ENCODE results near the gene AHI1.
"Not testable (repeated sequence)": the region's sequence is repeated elsewhere in the genome, so short reads cannot be mapped to it uniquely, and the experiment has no call there.

Gene AHI1

DNA sequence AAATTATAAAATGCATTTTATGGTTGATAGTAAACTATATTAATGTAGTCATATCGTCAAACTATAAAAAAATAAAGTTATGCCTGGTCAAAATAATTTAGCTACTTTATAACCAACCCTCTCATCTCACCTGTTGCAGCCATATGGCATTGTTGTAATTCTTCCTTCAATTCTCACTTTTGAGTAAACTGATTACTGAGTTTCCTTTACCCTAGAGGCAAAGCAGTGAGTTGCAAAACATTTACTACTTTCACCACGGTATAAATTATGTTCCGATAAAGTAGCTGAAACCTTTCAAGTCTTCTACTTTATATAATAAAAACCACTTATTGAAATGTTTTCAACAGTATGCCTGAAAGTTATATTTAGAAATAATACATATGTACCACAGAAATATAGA lies 113.8 kb downstream of the AHI1 start:
- DNase-seq, result no peak

DNA sequence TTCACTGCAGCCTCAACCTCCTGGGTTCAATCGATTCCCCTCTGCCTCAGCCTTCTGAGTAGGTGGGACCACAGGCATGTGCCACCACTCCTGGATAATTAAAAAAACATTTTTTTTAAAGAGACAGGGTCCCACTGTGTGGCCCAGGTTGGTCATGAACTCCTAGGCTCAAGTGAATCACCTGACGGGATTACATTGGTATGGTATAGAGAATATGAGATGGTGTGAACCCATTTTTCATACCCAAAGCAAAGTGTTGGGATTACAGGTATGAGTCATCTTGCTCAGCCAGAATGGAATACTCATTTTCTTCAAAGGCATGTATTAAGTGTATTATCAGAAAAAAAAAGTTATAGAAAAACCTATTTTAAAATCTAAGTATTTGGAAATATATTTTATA lies 114.2 kb downstream of the AHI1 start:
- no peak for DNase-seq

DNA sequence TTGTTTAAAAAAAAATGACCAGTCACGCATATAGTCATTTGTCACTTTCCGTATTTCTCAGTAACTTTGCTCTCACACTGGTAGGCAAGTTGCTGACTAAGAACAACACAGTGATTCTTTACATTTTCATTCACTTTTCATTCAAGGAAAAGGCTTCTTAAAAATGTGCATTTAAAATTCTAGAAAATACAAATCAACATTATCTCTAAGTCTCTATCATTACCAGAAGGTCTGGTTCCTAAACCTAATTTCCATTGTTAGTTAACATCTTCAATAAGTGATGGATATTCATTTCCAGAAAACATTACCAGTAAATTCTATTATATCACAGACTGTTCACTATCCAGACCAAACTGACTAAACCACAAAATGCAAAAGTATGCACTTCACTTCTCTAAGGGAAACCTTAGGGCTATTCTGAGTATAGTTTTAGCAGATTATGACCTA lies 115.3 kb downstream of the AHI1 start:
- DNase-seq, result no peak

DNA sequence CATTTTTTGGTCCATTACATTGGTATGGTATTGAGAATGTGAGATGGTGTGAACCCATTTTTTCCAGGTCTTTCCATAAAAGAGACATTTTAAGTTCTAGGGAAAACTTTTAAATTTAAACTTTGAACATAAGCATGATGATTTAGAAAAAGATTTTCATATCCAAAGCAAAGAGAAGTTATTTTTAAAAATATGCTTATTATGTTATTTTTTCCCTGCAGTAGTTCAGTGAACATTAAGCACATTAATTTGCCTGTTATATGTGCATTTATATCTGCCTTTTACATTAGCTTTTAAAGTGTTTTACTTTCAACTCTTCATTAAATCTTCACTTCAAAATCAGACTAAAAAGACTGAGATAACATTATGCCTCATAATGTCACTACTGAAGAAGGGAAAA lies 116.7 kb downstream of the AHI1 start:
- DNase-seq, result no peak

DNA sequence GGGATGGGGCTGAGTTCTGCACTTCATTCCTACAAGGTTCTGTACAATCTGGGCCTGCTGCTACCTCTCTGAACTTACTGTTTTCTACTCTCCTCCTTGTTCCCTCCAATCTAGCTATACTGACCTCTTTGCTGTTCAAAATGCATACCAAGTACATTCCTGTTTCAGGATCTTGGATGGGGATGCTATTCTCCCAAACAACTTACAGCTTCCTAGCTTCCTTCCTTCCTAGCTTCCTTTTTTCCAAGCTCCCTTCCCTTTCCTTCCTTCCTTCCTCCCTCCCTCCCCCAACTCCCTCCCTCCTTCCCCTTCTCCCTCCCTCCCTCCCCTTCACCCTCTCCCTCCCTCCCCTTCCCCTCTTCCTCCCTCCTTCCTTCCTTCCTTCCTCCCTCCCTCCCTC lies 117.9 kb downstream of the AHI1 start:
- DNase-seq, result no peak

DNA sequence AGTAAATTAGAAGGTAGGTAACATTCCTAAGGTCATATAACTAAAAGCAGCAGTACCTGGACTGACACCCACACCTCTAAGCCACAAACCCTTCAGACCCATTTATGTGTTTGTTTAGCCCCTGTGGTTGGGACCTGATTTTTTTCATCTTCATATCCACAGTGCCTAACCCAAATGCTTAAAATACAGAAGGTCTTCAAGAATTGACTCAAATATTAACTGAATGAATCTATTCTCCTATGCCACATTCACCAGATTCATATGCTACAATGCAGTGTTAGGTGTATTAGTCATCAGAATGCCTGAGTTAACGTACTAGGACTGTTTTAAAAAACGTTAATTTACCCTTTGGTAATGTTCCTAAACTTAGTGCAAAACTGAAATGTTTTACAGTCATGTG lies 124.8 kb downstream of the AHI1 start:
- DNase-seq, result no peak

DNA sequence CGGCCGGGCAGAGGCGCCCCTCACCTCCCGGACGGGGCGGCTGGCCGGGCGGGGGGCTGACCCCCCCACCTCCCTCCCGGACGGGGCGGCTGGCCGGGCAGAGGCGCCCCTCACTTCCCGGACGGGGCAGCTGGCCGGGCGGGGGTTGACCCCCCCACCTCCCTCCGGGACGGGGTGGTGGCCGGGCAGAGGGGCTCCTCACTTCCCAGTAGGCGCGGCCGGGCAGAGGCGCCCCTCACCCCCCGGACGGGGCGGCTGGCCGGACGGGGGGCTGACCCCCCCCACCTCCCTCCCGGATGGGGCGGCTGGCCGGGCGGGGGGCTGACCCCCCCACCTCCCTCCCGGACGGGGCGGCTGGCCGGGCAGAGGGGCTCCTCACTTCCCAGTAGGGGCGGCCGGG lies 133.9 kb downstream of the AHI1 start:
- not testable (repeated sequence) for DNase-seq

DNA sequence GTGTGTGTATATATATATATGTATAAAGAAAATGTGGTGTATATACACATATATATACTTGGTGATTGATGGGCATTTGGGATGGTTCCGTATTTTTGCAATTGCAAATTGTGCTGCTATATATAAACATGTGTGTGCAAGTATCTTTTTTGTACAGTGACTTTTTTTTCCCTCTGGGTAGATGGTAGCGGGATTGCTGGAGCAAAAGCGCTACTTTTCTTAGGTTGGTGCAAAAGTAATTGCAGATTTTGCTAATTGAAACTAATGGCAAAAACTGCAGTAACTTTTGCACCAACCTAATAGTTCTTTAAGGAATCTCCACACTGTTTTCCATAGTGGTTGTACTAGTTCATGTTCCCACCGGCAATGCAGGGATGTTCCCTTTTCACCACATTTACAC lies 135.4 kb downstream of the AHI1 start:
- DNase-seq, result no peak

DNA sequence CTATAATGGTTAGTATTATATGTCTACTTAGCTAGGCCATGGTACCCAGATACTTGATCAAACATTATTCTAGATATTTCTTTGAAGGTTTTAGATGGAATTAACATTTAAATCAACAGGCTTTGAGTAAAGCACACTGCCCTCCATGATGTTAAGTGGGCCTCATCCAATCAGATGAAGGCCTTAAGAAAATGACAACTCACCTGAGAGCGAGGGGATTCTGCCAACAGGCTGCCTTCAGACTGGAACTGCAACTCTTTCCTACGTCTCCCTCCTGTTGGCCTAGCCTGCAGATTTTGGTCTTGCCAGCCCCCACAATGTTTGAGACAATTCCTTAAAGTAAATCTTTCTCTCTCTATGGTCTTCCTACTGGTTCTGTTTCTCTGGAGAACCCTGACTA lies 137.3 kb downstream of the AHI1 start:
- no peak for DNase-seq

DNA sequence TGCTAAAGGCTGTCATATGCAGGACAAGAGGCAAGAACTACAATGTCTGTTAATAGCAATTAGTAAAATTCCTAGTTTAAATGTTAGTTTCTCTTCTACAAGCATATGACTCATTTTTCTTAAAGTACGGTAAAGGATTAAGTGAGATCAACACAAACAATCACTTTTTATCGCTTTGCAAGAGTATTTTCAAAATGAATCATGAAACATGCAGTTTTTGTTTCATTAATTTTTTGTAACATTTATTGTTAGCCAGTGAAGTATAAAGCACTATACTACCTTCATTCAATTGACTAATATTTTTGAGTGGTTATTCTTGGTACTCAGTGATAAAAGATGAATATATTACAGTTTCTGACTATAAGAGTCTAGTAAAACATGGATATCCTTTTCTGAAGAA lies 138.6 kb downstream of the AHI1 start:
- DNase-seq, result no peak

DNA sequence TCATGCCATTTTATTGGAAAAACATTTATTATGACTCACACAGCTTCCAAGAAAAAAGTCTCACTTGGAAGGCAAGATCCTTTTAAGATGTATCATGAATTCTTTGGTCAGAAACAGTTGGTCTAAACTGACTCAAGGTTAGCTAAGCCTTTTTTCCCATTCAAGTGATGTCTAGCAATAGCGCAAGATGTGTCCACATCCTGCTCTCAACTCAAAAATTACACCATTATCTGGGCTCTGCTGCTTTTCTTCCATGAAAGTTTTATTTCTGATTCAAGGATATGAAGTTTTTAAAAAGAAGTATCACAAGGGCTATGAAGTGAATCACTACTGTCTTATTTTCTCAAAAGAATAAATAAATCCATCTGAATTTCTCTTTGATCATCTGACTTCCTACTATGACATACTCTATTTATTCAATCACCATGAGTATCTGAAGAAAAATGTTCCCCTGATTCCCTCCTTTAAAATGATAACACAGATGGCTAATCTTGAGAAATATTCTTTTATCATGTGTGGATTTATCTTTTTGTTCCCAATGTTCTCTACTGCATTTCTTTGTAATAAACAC lies 139.2 kb downstream of the AHI1 start:
- DNase-seq, result no peak

DNA sequence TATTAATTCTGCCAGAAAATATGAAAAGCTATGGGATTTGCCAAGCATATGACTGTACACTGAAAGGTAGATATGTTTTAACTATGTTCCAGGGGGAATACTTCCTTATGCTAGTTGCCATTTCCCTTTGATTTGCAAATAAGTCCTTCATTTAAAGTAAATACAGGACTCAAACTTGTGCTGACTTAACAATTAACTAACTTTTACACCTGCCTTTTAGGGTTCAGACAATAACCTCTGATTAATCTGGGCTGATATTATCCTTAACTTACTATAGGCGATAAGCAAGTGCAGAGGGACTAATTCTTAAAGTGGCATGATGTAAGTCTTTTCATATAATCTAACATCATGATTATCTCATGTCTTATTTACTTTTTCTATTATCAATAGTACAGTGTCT lies 143.1 kb downstream of the AHI1 start:
- no peak for DNase-seq

DNA sequence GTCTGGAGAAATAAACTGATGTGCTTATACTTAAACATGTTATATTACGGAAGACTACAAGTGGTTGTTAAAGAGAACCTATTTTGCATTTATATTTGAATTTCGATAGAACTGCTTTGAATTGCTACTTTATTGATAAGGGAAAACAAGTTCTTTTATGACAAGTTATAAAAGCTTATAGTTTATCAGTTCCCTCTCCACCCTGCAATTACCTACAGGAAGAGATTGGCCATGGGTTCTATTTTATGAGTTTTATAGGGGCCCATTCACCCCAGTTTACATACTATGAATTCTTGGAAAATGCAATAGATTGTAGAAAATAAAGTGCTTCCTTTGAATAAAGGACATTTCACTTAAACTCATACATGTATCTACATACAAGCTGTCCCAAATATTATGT lies 144.4 kb downstream of the AHI1 start:
- no peak for DNase-seq

DNA sequence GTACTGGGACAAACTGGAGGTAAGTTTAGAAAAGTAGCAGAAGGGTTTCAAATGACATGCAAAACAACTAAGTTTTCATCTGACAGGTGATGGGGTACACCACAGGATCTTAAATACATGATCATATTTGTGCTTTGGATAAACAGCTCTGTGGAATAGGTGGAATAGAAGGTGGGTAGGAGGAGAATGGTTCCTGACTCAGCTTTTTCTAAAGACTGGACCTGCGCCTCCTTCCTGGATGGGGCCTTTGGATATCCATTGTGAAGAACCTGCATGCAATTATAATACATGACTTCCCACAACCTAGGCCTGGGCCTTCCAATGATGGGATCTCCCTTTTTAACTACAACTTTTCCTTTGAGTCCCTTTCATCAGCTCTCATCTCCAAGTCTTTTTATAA lies 145.9 kb downstream of the AHI1 start:
- DNase-seq, result no peak

DNA sequence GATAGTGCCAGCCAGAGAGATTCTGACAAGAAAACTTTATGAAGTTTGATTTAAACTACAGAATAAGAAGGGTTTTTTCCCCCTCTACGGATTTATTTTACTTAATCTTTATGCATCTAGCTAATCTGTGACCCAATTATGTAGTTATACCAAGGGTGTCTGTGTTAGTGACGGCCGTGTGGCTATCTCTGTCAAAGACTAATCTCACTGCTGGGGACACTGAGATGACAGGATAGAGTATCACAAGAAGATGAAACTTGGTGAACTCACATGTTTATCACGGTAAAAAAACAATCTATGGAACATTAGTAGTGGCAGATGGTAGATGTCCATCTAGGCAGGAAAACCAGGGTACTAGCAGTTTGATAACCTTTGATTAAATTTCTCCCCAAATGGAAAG lies 149.7 kb downstream of the AHI1 start:
- DNase-seq, result no peak

DNA sequence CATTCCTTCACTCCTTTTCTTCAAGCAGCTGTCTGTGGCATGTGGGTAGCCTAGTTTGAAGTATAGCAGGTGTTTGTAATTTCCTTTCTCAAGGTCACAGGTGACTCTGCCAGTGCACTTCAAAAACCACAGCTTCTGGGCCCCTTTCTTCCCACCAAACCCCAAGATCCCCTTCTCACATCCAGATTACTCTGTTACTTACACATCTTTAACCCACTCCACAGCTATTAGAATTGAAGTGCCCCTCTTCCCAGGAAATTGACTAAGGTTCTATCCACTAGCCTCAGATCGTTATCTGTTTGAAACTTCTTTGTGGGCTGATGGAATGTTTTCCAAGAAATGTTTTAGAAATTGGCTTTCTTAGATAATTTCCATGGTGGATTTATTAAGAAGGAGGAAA lies 150.8 kb downstream of the AHI1 start:
- DNase-seq, result no peak

DNA sequence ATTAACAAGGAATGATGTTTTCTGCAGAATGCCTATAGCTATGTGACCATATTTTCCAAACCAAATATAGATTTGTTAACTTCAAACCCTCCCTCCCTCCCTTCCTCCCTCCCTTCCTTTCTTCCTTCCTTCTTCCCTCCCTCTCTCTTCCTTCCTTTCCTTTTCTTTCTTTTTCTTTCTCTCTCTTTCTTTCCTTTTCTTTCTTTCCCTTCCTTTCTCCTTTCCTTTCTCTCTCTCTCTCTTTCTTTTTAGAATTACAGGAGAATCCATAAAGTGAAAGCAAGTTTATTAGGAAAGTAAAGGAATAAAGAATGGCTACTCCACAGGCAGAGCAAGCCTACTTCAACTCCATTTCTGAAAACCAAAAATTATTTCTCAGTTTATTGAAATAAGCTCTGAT lies 153.0 kb downstream of the AHI1 start:
- no peak for DNase-seq

DNA sequence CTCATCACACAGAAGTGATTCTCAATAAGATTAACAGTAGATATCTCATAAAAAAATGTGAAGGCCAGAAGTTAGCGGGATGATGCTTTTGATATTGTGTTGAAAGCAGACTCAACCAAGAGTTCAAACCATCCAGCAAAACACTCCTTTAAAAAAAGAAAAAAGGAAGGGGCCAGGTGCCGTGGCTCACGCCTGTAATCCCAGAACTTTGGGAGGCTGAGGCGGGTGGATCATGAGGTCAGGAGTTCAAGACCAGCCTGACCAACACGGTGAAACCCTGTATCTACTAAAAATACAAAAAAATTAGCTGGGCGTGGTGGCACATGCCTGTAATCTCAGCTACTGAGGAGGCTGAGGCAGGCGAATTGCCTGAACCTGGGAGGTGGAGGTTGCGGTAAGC lies 157.6 kb downstream of the AHI1 start:
- not testable (repeated sequence) for DNase-seq

DNA sequence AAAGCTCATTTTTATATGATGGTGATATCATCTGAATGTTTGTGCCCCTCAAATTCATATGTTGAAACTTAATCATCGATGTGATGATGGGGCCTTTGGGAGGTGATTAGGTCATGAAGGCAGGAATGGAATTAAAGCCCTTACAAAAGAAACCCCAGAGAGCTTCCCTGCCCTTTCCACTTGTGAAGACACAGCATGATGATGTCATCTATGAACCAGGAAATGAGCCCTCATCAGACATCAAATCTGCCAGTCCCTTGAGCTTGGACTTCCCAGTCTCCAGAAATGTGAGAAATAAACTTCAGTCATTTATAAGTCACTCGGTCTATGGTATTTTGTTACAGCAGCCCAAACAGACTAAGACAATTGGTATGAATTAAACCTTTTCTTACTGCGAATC lies 163.4 kb downstream of the AHI1 start:
- no peak for DNase-seq

DNA sequence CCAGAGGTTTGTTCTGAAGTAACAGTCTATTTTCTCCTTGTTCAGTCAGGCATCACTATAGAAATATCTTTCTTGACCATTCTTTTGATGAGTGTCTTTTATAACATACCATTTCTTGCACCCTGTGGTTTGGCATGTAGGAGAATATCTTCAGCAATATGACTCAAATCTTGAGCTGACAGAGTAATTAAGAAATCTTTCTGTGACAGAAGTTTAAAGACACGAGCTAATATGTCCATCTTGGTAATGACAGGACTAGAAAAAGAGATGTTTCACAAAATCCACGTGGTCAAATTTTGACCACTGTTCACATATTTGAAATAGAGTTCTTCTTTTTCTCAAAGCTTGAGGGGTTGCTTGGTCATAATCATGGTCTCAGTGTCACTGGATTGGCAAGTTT lies 166.5 kb downstream of the AHI1 start:
- DNase-seq, result no peak

DNA sequence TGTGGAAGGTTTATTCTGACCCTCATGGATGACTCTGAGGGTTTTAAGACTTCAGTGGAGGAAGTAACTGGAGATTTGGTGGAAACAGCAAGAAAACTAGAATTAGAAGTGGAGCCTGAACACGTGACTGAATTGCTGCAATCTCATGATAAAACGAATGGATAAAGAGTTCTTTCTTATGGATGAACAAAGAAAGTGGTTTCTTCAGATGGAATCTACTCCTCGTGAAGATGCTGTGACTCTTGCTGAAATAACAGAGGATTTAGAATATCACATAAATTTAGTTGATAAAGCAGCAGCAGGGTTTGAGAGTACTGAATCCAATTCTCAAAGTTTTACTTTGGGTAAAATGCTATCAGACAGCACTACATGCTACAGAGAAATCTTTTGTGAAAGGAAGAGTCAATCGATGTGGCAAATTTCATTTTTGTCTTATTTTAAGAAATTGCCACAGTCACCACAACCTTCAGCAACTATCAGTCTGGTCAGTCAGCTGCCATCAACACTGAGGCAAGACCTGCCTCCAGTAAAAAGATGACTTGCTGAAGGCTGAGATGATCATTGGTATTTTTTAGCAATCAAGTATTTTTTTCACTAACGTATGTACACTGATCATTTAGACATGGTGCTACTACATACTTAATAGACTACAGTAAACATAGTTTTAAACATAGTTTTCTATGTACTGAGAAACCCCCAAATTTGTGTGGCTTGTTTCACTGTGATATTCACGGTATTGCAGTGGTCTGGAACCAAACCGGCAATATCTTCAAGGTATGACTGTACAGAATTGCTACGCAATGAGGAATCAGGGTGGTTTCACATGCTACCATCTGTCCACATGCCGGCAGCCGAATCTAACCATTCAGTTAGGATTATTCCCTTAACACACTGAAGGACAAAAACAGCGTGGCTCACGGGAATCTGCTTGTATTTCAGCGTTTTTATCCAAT lies 167.4 kb downstream of the AHI1 start:
- no peak for DNase-seq

DNA sequence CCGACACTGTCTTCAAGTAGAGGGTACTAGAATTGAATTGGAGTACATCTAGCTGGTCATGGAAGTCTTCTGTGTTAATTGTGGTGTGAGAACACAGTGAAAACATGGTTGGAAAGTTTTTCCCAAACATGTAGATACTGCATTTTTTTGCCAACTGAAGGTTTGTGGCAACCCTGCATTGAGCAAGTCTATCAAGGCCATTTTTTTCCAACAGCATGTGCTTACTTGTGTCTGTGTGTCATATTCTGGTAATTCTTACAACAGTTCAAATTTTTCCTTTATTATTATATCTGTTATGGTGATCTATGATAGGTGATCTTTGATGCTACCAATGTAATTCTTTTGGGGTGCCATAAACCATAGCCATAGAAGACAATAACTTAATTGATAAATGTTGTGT lies 169.4 kb downstream of the AHI1 start:
- DNase-seq, result no peak

DNA sequence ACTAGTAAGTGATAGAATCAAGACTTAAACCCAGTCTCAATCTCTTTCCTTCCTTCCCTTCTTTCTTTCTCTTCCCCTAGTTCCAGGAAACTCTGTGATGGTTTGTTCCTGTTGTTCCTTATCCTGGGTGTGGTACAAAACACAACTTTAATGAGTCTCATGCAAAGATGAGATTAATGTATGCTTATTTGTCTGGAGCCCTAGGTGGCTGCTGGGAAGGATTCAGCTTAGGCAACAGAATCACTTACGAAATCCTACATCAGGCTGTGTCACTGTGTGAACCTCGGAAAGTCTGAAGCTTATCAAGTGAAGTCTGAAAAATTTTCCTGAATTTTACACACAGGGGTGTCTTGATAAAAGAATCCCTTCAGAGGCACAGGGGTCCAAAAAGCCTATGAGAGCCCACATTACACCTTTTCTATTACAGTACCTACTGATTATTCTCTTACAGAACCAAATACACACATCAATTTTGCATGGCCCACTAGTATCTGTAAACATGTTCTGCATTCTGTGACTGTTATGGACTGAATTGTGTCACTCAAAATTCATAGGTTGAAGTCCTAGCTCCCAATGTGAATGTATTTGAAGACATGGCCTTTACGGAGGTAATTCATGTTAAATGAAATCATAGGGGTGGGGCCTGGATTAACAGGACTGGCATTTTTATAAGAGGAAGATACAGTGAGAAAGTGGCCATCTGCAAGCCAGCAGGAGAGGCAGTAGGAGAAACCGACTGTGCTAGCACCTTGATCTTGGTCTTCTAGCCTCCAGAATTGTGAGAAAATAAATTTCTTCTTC lies 171.7 kb downstream of the AHI1 start:
- DNase-seq, result no peak

DNA sequence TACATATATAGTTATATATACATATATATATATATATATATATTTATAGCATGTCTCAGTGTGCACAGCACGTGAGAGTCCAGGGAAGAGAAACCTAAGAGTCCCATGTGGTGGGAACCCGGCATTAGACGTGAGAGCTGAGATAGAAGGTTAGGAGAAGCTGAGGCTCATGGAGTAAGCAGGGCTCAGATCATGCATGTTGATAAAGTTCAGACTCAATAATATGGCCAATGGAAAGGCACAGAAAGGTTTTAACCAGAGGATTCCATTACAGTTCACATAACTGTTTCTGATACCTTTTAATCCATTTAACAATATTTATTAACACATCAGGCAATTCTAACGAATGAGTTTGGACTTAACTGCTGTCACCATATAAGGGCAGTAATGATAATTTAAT lies 173.0 kb downstream of the AHI1 start:
- DNase-seq, result no peak
